Panc1 (cell line): ENCODE results near the gene BSND. TPM values are rescaled to one million over a fixed set of nuclear protein-coding genes. Genes with fewer than 3 reads are reported as not detected.

Source experiments
- ATAC-seq: fragments of 200-7000 bp; cut with Tn5 transposase; 2 replicates; pipeline ENCODE4 v1.9.1; 2020; ENCODE audit warnings: mild to moderate bottlenecking, moderate library complexity
- BruUV-seq: library from RNA; stranded (reverse); fragments of 400-500 nt; replicated peaks from 2 replicates; lab custom pipeline; 2021; lab: Mats Ljungman, UMichigan
- CTCF ChIA-PET: fragments of 300-600 bp; sonication (Branson Sonifier 250); formaldehyde crosslinking; loops from one replicate; lab custom pipeline; 2022; ENCODE audit warnings: antibody characterized with exemption; lab: Charles Lee
- POLR2A ChIA-PET: fragments of 300-600 bp; sonication (Branson Sonifier 250); formaldehyde crosslinking; loops from one replicate; lab custom pipeline; 2022; ENCODE audit warnings: antibody characterized with exemption; lab: Charles Lee
- DNase-seq: peaks from one replicate; pipeline ENCODE4 v3.0.0-alpha.2; 2010; ENCODE audit warnings: low read depth, low spot score
- H3K27ac ChIP-seq: 2 replicates; pipeline ENCODE4 v1.5.1; 2011; ENCODE audit warnings: mild to moderate bottlenecking, low read length, inconsistent platforms
- H3K27me3 ChIP-seq: fragments of 200-500 bp; sonication (Bioruptor generic); 2 replicates; pipeline ENCODE4 v1.6.0; 2014; ENCODE audit warnings: low read length, inconsistent platforms; ENCODE audit not compliant: control insufficient read depth, insufficient read depth
- H3K36me3 ChIP-seq: fragments of 200-500 bp; sonication (Bioruptor generic); 2 replicates; pipeline ENCODE4 v1.5.1; 2014; ENCODE audit warnings: inconsistent platforms, mild to moderate bottlenecking, low read length, moderate library complexity; ENCODE audit not compliant: control insufficient read depth, insufficient read depth
- H3K4me1 ChIP-seq: 2 replicates; pipeline ENCODE4 v1.5.1; 2011; ENCODE audit warnings: inconsistent platforms, mild to moderate bottlenecking, low read length, moderate library complexity; ENCODE audit not compliant: control insufficient read depth, insufficient read depth
- H3K4me3 ChIP-seq, 2 experiments: 2 replicates each; pipeline ENCODE4 v1.5.1; 2011 to 2012; ENCODE audit warnings: low read depth in 2 of 2, low read length in 2 of 2, mild to moderate bottlenecking in 2 of 2, inconsistent platforms in 1 of 2, moderate library complexity in 1 of 2
- H3K9me3 ChIP-seq: fragments of 200-500 bp; sonication (Bioruptor generic); 2 replicates; pipeline ENCODE4 v1.5.1; 2014; ENCODE audit warnings: low read depth, mild to moderate bottlenecking, inconsistent platforms, low read length, moderate library complexity; ENCODE audit not compliant: control insufficient read depth, insufficient read depth
- POLR2AphosphoS5 ChIP-seq: IDR thresholded peaks from 2 replicates; pipeline ENCODE4 v1.6.1; 2012; ENCODE audit warnings: mild to moderate bottlenecking, low read depth, low read length, moderate library complexity
- SIN3A ChIP-seq: IDR thresholded peaks from 2 replicates; pipeline ENCODE4 v1.6.1; 2012; ENCODE audit warnings: low read depth, mild to moderate bottlenecking, low read length, moderate library complexity, borderline replicate concordance; ENCODE audit not compliant: insufficient read depth
- TCF7L2 ChIP-seq: IDR thresholded peaks from 2 replicates; pipeline ENCODE4 v1.6.1; 2011; ENCODE audit warnings: mild to moderate bottlenecking, low read depth, low read length, inconsistent platforms
- in situ Hi-C: cut with HindIII; loops from 2 replicates; pipeline ENCODE4 v1.10.0; 2016; ENCODE audit warnings: low sequenced_read_pairs, low pct_unique_long_range_greater_than_20kb
- intact Hi-C: fragments of 100-400 bp; cut with micrococcal nuclease; formaldehyde crosslinking; loops from one replicate; pipeline ENCODE4 v1.10.0; 2022; ENCODE audit not compliant: unreplicated experiment
- total RNA-seq: library from RNA; stranded (reverse); gene quantifications from one replicate; pipeline ENCODE4 v1.2.1, GENCODE V29; 2021; ENCODE audit not compliant: unreplicated experiment
- TF ChIP-seq, protein P1 (sequence below): fragments of 450-650 bp; IDR thresholded peaks from 2 replicates; pipeline ENCODE4 v1.5.1; 2017; ENCODE audit warnings: mild to moderate bottlenecking
- TF ChIP-seq, protein P2 (sequence below), 2 experiments: IDR thresholded peaks; 2 replicates each; pipeline ENCODE4 v1.6.1; 2011 to 2012; ENCODE audit warnings: low read depth in 2 of 2, control low read depth in 1 of 2, low read length in 1 of 2, mild to moderate bottlenecking in 1 of 2, moderate library complexity in 1 of 2; ENCODE audit not compliant: insufficient read depth in 1 of 2

The BSND gene
- total RNA-seq, 1 experiment from 2014 or later: not detected

DNA sequence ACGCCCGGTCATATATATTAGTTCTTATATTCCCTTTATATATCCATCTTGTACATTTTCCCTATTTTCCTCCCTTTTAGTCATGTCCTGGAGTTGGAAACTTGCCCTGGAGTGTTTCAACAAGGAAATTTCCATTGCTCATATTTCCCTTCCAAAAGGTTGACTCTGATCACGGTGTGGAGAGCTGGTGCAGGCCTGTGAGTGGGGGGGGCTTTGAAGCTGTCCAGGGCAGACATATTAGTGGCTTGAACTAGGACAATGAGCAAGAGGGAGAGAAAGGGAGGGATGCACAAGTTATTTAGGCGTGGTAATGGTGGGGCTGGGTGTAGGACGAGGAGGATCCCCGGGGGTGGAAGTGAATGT, 48.7 kb upstream of the BSND start:
- Histone ChIP-seq H3K36me3 (no peaks in the 10 kb centered on the region), H3K4me3 (no peak overlapping the region), H3K9me3 (no peaks in the 10 kb centered on the region), H3K27ac (0 out of 2 replicates have a peak overlapping the region, but pooled peaks have one; percentile 23), H3K27me3 (no peaks in the 10 kb centered on the region), H3K4me1 (peaks cover 5% of the 10 kb centered on the region; the same call in 1 of the 2 replicates)
- peak; percentile 29; the same call in 1 of the 2 replicates for ATAC-seq
- TF ChIP-seq POLR2AphosphoS5: no peak
- TF ChIP-seq, protein P1, sequence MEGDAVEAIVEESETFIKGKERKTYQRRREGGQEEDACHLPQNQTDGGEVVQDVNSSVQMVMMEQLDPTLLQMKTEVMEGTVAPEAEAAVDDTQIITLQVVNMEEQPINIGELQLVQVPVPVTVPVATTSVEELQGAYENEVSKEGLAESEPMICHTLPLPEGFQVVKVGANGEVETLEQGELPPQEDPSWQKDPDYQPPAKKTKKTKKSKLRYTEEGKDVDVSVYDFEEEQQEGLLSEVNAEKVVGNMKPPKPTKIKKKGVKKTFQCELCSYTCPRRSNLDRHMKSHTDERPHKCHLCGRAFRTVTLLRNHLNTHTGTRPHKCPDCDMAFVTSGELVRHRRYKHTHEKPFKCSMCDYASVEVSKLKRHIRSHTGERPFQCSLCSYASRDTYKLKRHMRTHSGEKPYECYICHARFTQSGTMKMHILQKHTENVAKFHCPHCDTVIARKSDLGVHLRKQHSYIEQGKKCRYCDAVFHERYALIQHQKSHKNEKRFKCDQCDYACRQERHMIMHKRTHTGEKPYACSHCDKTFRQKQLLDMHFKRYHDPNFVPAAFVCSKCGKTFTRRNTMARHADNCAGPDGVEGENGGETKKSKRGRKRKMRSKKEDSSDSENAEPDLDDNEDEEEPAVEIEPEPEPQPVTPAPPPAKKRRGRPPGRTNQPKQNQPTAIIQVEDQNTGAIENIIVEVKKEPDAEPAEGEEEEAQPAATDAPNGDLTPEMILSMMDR: no peak
- no peak for TF ChIP-seq TCF7L2
- no peak for TF ChIP-seq SIN3A
- TF ChIP-seq, protein P2, sequence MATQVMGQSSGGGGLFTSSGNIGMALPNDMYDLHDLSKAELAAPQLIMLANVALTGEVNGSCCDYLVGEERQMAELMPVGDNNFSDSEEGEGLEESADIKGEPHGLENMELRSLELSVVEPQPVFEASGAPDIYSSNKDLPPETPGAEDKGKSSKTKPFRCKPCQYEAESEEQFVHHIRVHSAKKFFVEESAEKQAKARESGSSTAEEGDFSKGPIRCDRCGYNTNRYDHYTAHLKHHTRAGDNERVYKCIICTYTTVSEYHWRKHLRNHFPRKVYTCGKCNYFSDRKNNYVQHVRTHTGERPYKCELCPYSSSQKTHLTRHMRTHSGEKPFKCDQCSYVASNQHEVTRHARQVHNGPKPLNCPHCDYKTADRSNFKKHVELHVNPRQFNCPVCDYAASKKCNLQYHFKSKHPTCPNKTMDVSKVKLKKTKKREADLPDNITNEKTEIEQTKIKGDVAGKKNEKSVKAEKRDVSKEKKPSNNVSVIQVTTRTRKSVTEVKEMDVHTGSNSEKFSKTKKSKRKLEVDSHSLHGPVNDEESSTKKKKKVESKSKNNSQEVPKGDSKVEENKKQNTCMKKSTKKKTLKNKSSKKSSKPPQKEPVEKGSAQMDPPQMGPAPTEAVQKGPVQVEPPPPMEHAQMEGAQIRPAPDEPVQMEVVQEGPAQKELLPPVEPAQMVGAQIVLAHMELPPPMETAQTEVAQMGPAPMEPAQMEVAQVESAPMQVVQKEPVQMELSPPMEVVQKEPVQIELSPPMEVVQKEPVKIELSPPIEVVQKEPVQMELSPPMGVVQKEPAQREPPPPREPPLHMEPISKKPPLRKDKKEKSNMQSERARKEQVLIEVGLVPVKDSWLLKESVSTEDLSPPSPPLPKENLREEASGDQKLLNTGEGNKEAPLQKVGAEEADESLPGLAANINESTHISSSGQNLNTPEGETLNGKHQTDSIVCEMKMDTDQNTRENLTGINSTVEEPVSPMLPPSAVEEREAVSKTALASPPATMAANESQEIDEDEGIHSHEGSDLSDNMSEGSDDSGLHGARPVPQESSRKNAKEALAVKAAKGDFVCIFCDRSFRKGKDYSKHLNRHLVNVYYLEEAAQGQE (IDR thresholded peaks at IDR 0.05; ENCODE audit: insufficient read depth in 1 of 2, low read depth in 2 of 2, low read length in 1 of 2): no peak
- DNase-seq: no peak
- POLR2A ChIA-PET: interaction anchor here (0.6 kb wide), 1 partner anchor 114 kb away, joined by 4 read pairs; no protein-coding TSS in a partner anchor
- in situ Hi-C loops: no loop called here
- CTCF ChIA-PET: interaction anchor here (0.7 to 1.5 kb wide), 6 partner anchors 9 to 85 kb away, joined by 3 to 17 read pairs (median 6); no protein-coding TSS in a partner anchor
- intact Hi-C loops: loop anchor here (1.0 kb wide), 1 partner anchor 46 kb away; no protein-coding TSS in a partner anchor
- no TSS peak for BruUV-seq

DNA sequence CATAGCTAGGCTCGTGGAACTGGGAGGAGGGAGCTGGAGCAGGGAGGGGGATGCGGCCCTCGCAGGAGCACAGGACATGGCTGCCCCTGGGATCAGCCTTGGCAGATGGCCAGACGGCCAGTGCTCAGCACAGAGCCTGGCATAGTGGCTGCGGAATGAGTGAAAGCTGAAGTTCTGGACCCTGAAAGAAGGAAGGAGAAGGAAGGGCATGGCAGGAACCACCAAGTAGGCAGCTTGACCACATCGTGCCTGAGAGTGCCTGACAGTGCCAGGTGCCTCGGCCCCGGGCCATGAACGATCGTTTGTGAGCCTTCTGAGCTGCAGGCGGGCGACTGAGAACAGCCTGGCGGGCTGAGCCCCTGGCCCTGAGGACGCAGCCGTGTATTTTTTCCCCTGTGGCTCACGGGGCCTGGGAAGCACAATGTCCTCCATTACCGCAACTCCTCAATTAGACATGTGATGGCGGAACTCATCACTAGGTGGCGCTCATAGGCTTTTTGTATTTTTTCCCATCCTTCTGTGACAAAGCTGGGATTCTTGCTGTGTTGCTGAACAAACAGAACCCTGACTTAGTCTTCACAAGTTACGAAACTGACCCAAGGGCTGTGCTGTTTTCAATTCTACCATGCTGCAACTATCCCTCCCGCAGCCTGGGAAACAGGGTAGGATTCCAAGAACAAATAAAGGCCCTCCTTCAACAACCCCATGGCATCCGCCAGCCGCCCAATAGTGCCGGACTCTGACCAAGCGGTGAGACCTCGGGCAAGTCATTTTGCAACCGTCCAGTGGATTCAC, 48.2 kb upstream of the BSND start:
- BruUV-seq: no TSS peak

More for the DNA sequence above, 48.2 kb upstream of the BSND start:
- in situ Hi-C loops (no loop called here), intact Hi-C loops (loop anchor here (1.0 kb wide), 1 partner anchor 46 kb away; no protein-coding TSS in a partner anchor)
- H3K4me1 ChIP-seq: peaks cover 5% of the 10 kb centered on the region; the same call in 1 of the 2 replicates
- H3K27me3 ChIP-seq: no peaks in the 10 kb centered on the region
- no peaks in the 10 kb centered on the region for H3K9me3 ChIP-seq
- ATAC-seq (peak; percentile 90), DNase-seq (peak; percentile 85)
- POLR2A ChIA-PET: interaction anchor here (0.6 kb wide), 1 partner anchor 113 kb away, joined by 4 read pairs; no protein-coding TSS in a partner anchor
- H3K4me3 ChIP-seq: peak overlapping the region; percentile 8 to 47
- H3K27ac ChIP-seq: peak overlapping the region; percentile 23; the same call in 1 of the 2 replicates
- no peak for TF ChIP-seq TCF7L2
- no peak for TF ChIP-seq POLR2AphosphoS5
- no peak for TF ChIP-seq SIN3A
- TF ChIP-seq, protein P2 (IDR thresholded peaks at IDR 0.05; ENCODE audit: insufficient read depth in 1 of 2, low read depth in 2 of 2, low read length in 1 of 2): no peak
- TF ChIP-seq, protein P1: peak; percentile 86
- CTCF ChIA-PET: interaction anchor here (0.7 to 1.5 kb wide), 6 partner anchors 8 to 84 kb away, joined by 3 to 17 read pairs (median 6); no protein-coding TSS in a partner anchor
- no peaks in the 10 kb centered on the region for H3K36me3 ChIP-seq
